HG03558 (cell line): ENCODE data around the gene PCGF5.
"Not testable (repeated sequence)": the region's sequence is repeated elsewhere in the genome, so short reads cannot be mapped to it uniquely, and the experiment has no call there.

Experiments
- ATAC-seq: cut with Tn5 transposase; IDR thresholded peaks from one replicate; pipeline ENCODE4 v1.9.1; 2021; ENCODE audit warnings: moderate number of reproducible peaks; ENCODE audit not compliant: unreplicated experiment; ENCODE audit errors: extremely low read depth

PCGF5 gene

GRCh38 chr10:91260417-91260816 is 40.0 kb downstream of the PCGF5 start:
- not testable (repeated sequence) for ATAC-seq

- no peak for ATAC-seq
Observed at GRCh38 chr10:91271886-91272285, 51.4 kb downstream of the PCGF5 start.

GRCh38 chr10:91284486-91285090 is 64.1 kb downstream of the PCGF5 start:
- no peak for ATAC-seq

GRCh38 chr10:91286572-91286971 is 66.1 kb downstream of the PCGF5 start:
- no peak for ATAC-seq

GRCh38 chr10:91287276-91287675 is 66.8 kb downstream of the PCGF5 start:
- no peak for ATAC-seq

GRCh38 chr10:91287912-91288311 is 67.4 kb downstream of the PCGF5 start:
- no peak for ATAC-seq

GRCh38 chr10:91289305-91289704 is 68.8 kb downstream of the PCGF5 start:
- no peak for ATAC-seq

GRCh38 chr10:91290607-91291006 is 70.1 kb downstream of the PCGF5 start:
- no peak for ATAC-seq

GRCh38 chr10:91294134-91294906 is 73.9 kb downstream of the PCGF5 start:
- no peak for ATAC-seq

GRCh38 chr10:91295346-91295745 is 74.9 kb downstream of the PCGF5 start:
- no peak for ATAC-seq

GRCh38 chr10:91296471-91296870 is 76.0 kb downstream of the PCGF5 start:
- no peak for ATAC-seq

- no peak for ATAC-seq
Observed at GRCh38 chr10:91298224-91298871, 77.9 kb downstream of the PCGF5 start.

GRCh38 chr10:91299999-91300575 is 79.6 kb downstream of the PCGF5 start:
- ATAC-seq: no peak

- not testable (repeated sequence) for ATAC-seq
Observed at GRCh38 chr10:91302946-91303345, 82.5 kb downstream of the PCGF5 start.

GRCh38 chr10:91305979-91306378 is 85.5 kb downstream of the PCGF5 start:
- not testable (repeated sequence) for ATAC-seq

GRCh38 chr10:91307489-91307888 is 87.0 kb downstream of the PCGF5 start:
- no peak for ATAC-seq

- ATAC-seq: no peak
Observed at GRCh38 chr10:91309711-91310110, 89.2 kb downstream of the PCGF5 start.

GRCh38 chr10:91311601-91312381 is 91.3 kb downstream of the PCGF5 start:
- ATAC-seq: no peak

- no peak for ATAC-seq
Observed at GRCh38 chr10:91312382-91312733, 91.9 kb downstream of the PCGF5 start.

- no peak for ATAC-seq
Observed at GRCh38 chr10:91313796-91314485, 93.5 kb downstream of the PCGF5 start.
